Peyer's patch (tissue), 4 donors: ENCODE measurements around the gene TUBGCP3.

ENCODE experiments used
- POLR2A ChIP-seq, 2 donors: fragments of 450-650 bp; IDR thresholded peaks; one replicate each; pipeline ENCODE4 v1.5.1; 2017; ENCODE audit warnings: antibody characterized with exemption in 2 of 2, mild to moderate bottlenecking in 2 of 2, moderate library complexity in 2 of 2
- TF ChIP-seq, protein P1 (sequence below), 6 experiments: fragments of 450-650 bp in 4 of 6; fragments of 200-600 bp in 2 of 6; sonication (generic) in 1 of 6; IDR thresholded peaks; one replicate each; pipeline ENCODE4 v1.5.1; 2017 to 2019; ENCODE audit warnings: antibody characterized with exemption in 6 of 6, mild to moderate bottlenecking in 3 of 6, moderate library complexity in 1 of 6

DNA sequence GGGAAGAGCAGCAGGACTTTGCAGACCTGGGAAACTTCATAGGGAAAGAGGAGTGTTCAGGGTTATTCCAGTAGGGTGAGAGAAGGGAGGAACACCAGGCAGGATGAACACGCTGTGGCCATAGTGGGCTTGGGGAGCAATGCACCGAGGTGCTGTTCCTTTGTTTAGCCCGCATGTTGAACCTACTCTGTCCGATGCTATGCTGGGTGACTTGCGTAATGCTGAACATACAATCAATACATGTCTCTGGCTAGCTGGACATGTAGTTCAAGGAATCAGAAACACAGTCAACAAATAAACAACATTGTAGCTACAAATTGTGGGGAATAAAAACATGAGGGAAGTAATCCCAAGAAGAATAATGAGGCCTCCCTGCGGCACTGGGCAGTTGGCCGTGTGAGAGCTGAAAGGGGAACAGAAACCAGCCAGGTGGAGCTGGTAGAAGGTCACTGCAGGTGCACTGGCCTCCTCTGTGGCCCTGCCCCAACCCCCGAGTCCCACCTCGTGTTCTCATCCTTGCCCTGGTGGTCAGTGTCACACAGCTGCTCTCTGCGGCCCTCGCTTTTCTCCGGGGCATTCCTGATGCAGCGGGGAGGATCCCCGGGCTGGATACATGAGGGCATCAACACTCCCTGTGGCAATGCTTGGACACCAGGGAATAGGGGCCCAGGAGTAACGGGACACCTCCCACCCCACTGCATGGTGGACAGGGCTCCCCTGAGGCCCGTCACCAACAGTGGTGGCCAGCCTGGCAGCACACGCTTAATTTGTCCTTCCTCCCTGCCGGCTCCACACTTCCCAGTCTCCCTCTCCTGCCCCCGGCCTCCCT is 36.9 kb upstream of the TUBGCP3 start:
- TF ChIP-seq POLR2A (IDR thresholded peaks at IDR 0.05): no peak
- TF ChIP-seq, protein P1, sequence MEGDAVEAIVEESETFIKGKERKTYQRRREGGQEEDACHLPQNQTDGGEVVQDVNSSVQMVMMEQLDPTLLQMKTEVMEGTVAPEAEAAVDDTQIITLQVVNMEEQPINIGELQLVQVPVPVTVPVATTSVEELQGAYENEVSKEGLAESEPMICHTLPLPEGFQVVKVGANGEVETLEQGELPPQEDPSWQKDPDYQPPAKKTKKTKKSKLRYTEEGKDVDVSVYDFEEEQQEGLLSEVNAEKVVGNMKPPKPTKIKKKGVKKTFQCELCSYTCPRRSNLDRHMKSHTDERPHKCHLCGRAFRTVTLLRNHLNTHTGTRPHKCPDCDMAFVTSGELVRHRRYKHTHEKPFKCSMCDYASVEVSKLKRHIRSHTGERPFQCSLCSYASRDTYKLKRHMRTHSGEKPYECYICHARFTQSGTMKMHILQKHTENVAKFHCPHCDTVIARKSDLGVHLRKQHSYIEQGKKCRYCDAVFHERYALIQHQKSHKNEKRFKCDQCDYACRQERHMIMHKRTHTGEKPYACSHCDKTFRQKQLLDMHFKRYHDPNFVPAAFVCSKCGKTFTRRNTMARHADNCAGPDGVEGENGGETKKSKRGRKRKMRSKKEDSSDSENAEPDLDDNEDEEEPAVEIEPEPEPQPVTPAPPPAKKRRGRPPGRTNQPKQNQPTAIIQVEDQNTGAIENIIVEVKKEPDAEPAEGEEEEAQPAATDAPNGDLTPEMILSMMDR (IDR thresholded peaks at IDR 0.05): no peak
